Activated B cell treated with CpG ODN at 0.5 μM for 24 hours (primary cell): ENCODE data around the gene ING5. TPM values are rescaled to one million over a fixed set of nuclear protein-coding genes. Genes with fewer than 3 reads are reported as not detected.
"Not testable (repeated sequence)": the region's sequence is repeated elsewhere in the genome, so short reads cannot be mapped to it uniquely, and the experiment has no call there.

Experiments
- ATAC-seq: fragments of 200-7000 bp; cut with Tn5 transposase; one replicate; pipeline ENCODE4 v1.10.0; 2021; ENCODE audit warnings: low read depth, mild to moderate bottlenecking, moderate library complexity
- CTCF ChIA-PET: fragments of 350-600 bp; sonication (Branson Sonifier 250); formaldehyde crosslinking; loops from one replicate; lab custom pipeline; 2021; ENCODE audit warnings: antibody characterized with exemption; lab: Charles Lee
- POLR2A ChIA-PET: fragments of 350-600 bp; sonication (Branson Sonifier 250); formaldehyde crosslinking; loops from one replicate; lab custom pipeline; 2021; ENCODE audit warnings: antibody characterized with exemption; lab: Charles Lee
- DNase-seq: peaks from one replicate; pipeline ENCODE4 v3.0.0; 2022
- H3K27ac Mint-ChIP-seq: one replicate; pipeline ENCODE4 v1.8.0; 2020; ENCODE audit warnings: mixed read lengths
- H3K27me3 Mint-ChIP-seq: one replicate; pipeline ENCODE4 v1.8.0; 2021; ENCODE audit warnings: mixed read lengths
- H3K36me3 Mint-ChIP-seq: one replicate; pipeline ENCODE4 v1.8.0; 2021; ENCODE audit warnings: low read depth, mixed read lengths
- H3K4me1 Mint-ChIP-seq: one replicate; pipeline ENCODE4 v1.8.0; 2021; ENCODE audit warnings: mixed read lengths
- H3K4me3 Mint-ChIP-seq: one replicate; pipeline ENCODE4 v1.8.0; 2020; ENCODE audit warnings: mild to moderate bottlenecking, mixed read lengths
- H3K9me3 Mint-ChIP-seq: one replicate; pipeline ENCODE4 v1.8.0; 2020; ENCODE audit warnings: mixed read lengths
- intact Hi-C: fragments of 100-400 bp; cut with micrococcal nuclease; formaldehyde crosslinking; loops from one replicate; pipeline ENCODE4 v1.15.1; 2024
- total RNA-seq: library from RNA; stranded (reverse); gene quantifications from 2 replicates; pipeline ENCODE4 v1.2.3, GENCODE V29; 2022
- TF ChIP-seq, protein P1 (sequence below): fragments of 200-600 bp; IDR thresholded peaks from one replicate; pipeline ENCODE4 v1.8.0; 2022; ENCODE audit warnings: antibody characterized with exemption, mild to moderate bottlenecking

ING5 gene
- total RNA-seq, 1 donor from 2014 or later, result 61.1 TPM

DNA sequence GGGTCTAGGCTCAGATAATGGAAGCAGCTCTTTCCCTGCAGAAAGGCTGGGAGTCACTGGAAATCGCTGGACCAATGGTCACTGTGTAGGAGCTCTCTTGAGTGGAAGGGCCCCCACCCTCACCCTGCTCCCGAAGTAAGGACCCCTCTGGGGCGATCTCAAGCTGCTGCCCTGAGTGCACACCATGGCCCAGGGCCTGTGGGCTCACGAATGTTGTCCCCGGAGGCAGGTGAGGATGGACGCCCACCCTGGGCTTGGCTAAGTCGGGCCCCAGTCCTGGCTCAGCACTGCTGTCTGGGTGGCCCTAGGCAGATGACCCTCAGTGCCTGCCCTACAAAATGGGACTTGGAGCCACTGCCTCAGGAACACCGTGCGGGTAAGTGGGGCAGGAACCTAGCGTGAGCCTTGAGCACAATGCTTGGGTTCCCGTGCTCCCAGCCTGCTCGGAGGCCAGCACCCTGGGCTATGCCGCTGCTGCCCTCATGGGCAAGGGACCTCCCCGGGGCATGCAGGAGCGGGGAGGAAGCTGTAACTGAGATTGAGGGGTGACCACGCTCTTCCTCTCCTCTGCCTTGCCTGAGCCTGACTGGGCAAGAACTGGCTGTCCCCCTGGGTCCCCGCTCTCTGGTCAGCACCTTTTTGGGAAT lies 36.3 kb downstream of the ING5 start:
- Mint-ChIP-seq H3K36me3 (peaks cover 1% of the 10 kb centered on the region), H3K4me1 (peaks cover 29% of the 10 kb centered on the region), H3K9me3 (no peaks in the 10 kb centered on the region), H3K4me3 (no peak overlapping the region), H3K27ac (no peak overlapping the region), H3K27me3 (no peaks in the 10 kb centered on the region)
- intact Hi-C loops, result loop anchor here (5.0 to 10.0 kb wide), 2 partner anchors 34 to 1173 kb away; partner anchors contain the start of genes DUSP28 and RNPEPL1
- DNase-seq (no peak), ATAC-seq (no peak)
- ChIA-PET CTCF (no interaction called here), POLR2A (no interaction called here)
- TF ChIP-seq, protein P1, sequence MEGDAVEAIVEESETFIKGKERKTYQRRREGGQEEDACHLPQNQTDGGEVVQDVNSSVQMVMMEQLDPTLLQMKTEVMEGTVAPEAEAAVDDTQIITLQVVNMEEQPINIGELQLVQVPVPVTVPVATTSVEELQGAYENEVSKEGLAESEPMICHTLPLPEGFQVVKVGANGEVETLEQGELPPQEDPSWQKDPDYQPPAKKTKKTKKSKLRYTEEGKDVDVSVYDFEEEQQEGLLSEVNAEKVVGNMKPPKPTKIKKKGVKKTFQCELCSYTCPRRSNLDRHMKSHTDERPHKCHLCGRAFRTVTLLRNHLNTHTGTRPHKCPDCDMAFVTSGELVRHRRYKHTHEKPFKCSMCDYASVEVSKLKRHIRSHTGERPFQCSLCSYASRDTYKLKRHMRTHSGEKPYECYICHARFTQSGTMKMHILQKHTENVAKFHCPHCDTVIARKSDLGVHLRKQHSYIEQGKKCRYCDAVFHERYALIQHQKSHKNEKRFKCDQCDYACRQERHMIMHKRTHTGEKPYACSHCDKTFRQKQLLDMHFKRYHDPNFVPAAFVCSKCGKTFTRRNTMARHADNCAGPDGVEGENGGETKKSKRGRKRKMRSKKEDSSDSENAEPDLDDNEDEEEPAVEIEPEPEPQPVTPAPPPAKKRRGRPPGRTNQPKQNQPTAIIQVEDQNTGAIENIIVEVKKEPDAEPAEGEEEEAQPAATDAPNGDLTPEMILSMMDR, result no peak

DNA sequence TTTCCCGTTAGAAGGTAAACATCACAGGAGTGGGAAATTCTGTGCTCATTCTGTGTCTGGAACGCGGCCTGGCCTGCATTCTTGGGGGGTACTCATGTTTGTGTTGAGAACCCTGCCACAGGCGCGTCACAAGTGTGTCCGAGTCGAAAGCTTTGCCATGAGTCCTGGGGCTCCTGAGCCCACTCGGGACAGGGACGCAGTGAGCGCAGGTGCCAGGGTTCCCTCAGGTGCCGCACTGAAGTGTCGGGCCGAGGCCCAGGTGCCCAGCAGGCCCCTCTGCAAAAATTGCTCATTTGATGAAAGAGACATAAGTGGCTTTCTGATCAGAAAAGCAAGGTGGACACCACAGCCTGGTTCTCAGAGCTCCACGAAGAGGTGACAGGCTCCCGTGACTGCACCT lies 37.3 kb downstream of the ING5 start:
- peaks cover 21% of the 10 kb centered on the region for H3K4me1 Mint-ChIP-seq
- no peaks in the 10 kb centered on the region for H3K9me3 Mint-ChIP-seq
- H3K4me3 Mint-ChIP-seq, result no peak overlapping the region
- H3K36me3 Mint-ChIP-seq, result peaks cover 1% of the 10 kb centered on the region
- POLR2A ChIA-PET, result interaction anchor here (1.0 to 1.4 kb wide), 2 partner anchors 9 to 105 kb away, joined by 5 read pairs; no protein-coding TSS in a partner anchor
- ATAC-seq (no peak), DNase-seq (no peak)
- CTCF ChIA-PET, result no interaction called here
- intact Hi-C loops, result loop anchor here (5.0 to 10.0 kb wide), 2 partner anchors 33 to 1174 kb away; partner anchors contain the start of genes DUSP28 and RNPEPL1
- no peaks in the 10 kb centered on the region for H3K27me3 Mint-ChIP-seq
- TF ChIP-seq, protein P1, result no peak
- no peak overlapping the region for H3K27ac Mint-ChIP-seq

DNA sequence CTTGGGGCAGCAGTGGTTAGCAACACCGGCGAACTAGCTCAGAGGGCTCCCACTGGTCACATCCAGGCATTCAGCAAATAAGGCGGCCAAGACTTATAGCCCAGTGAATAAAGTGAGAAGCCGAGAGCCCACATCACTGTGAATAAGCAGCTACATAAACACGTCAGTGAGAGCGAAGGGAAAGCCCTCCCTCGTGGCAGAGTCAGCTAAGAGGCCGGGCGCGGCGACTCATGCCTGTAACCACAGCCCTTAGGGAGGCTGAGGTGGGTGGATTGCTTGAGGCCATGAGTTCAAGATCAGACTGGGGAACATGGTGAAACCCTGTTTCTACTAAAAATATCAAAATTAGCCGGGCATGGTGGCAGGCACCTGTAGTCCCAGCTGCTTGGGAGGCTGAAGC lies 37.8 kb downstream of the ING5 start:
- peak; percentile 47 for ATAC-seq
- no peak overlapping the region for H3K4me3 Mint-ChIP-seq
- DNase-seq, result no peak
- no peaks in the 10 kb centered on the region for H3K9me3 Mint-ChIP-seq
- CTCF ChIA-PET, result no interaction called here
- H3K36me3 Mint-ChIP-seq, result peaks cover 3% of the 10 kb centered on the region
- TF ChIP-seq, protein P1, result no peak
- POLR2A ChIA-PET, result interaction anchor here (0.8 to 1.4 kb wide), 3 partner anchors 9 to 105 kb away, joined by 3 to 5 read pairs (median 5); no protein-coding TSS in a partner anchor
- peaks cover 21% of the 10 kb centered on the region for H3K4me1 Mint-ChIP-seq
- intact Hi-C loops, result loop anchor here (5.0 to 10.0 kb wide), 2 partner anchors 33 to 1175 kb away; partner anchors contain the start of genes DUSP28 and RNPEPL1
- H3K27me3 Mint-ChIP-seq, result no peaks in the 10 kb centered on the region
- no peak overlapping the region for H3K27ac Mint-ChIP-seq

DNA sequence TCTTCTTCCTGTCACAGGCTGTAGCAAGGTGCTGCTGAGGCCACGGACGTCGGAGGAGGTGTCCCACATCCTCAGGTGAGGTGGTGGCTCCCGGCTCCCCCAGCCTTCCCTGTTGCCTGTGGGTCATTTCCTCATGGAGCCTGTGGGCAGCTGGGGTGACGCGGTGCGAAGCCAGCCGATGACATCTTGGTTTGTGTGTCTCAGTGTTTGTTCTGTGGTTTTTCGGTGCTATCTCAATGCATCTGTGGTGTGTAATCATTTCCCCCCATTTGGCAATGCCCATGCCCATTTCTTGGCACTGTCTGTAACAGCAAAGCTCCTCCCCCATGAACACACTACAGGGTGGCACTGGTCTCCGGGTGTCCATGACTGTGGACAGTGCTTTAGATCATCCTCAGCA lies 39.2 kb downstream of the ING5 start:
- TF ChIP-seq, protein P1, result no peak
- Mint-ChIP-seq H3K36me3 (peaks cover 15% of the 10 kb centered on the region), H3K4me3 (no peak overlapping the region), H3K4me1 (peaks cover 16% of the 10 kb centered on the region), H3K27ac (no peak overlapping the region), H3K27me3 (no peaks in the 10 kb centered on the region), H3K9me3 (no peaks in the 10 kb centered on the region)
- CTCF ChIA-PET, result interaction anchor here (0.6 kb wide), 1 partner anchor 135 kb away, joined by 3 read pairs; no protein-coding TSS in a partner anchor
- no peak for DNase-seq
- no peak for ATAC-seq
- intact Hi-C loops, result no loop called here
- POLR2A ChIA-PET, result interaction anchor here (0.6 kb wide), 1 partner anchor 50 kb away, joined by 5 read pairs; no protein-coding TSS in a partner anchor

DNA sequence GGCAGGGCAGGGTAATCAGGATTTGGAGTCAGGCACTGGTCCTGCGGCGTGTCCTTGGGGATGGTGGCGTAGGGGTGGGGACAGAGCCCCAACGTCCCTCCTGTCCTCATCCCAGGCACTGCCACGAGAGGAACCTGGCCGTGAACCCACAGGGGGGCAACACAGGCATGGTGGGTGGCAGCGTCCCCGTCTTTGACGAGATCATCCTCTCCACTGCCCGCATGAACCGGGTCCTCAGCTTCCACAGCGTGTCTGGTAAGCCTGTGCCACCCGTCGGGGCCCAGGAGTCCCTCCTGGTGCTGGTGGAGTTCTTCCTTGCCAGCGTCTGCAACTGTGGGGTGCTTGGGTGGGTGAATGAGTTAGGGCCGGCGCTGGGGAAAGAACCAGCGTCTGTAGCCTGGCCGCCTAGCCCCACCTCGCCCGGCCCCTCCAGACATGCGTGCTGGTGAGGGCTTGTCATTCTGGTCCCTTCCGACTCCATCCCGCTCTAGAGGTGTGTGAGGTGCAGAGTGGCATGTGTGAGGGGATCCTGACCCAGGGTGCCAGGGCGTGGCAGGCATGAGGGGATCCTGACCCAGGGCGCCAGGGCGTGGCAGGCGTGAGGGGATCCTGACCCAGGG lies 40.6 kb downstream of the ING5 start:
- peaks cover 12% of the 10 kb centered on the region for H3K4me1 Mint-ChIP-seq
- no peak for DNase-seq
- POLR2A ChIA-PET, result no interaction called here
- no peak overlapping the region for H3K27ac Mint-ChIP-seq
- no peaks in the 10 kb centered on the region for H3K27me3 Mint-ChIP-seq
- no peak overlapping the region for H3K4me3 Mint-ChIP-seq
- no peaks in the 10 kb centered on the region for H3K9me3 Mint-ChIP-seq
- H3K36me3 Mint-ChIP-seq, result peaks cover 21% of the 10 kb centered on the region
- intact Hi-C loops, result no loop called here
- TF ChIP-seq, protein P1, result no peak
- CTCF ChIA-PET, result no interaction called here
- no peak for ATAC-seq

DNA sequence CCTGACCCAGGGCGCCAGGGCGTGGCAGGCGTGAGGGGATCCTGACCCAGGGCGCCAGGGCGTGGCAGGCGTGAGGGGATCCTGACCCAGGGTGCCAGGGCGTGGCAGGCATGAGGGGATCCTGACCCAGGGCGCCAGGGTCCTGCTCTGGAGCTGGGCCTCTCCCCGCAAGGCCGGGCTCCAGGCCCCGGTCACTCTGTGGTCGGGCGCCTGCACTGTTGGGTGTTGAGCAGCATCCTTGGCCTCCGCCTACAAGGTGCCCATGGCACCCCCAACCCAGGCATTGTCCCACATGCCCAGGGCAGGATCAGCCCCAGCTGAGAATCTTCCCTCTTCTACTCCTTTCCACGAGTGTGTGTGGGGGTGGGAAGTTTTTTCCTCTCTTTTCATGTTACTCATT lies 41.2 kb downstream of the ING5 start:
- H3K27me3 Mint-ChIP-seq, H3K27ac Mint-ChIP-seq, H3K9me3 Mint-ChIP-seq, DNase-seq, ATAC-seq, H3K4me3 Mint-ChIP-seq, intact Hi-C loops, POLR2A ChIA-PET, CTCF ChIA-PET: not testable (repeated sequence)
- peaks cover 12% of the 10 kb centered on the region for H3K4me1 Mint-ChIP-seq
- peaks cover 23% of the 10 kb centered on the region for H3K36me3 Mint-ChIP-seq
